Omental fat pad (tissue), 4 donors: ENCODE results near the gene ULK1. TPM values are rescaled to one million over a fixed set of nuclear protein-coding genes. Genes with fewer than 3 reads are reported as not detected.

Experiments
- ATAC-seq: fragments of 150-250 bp; one replicate; pipeline ENCODE4 v1.9.1; 2016; ENCODE audit warnings: mild to moderate bottlenecking, moderate library complexity; ENCODE audit not compliant: low FRiP score
- DNase-seq: peaks from one replicate; pipeline ENCODE4 v3.0.0-alpha.2; 2019; ENCODE audit warnings: low spot score
- CTCF ChIP-seq, 3 donors: fragments of 450-650 bp; IDR thresholded peaks; one replicate each; pipeline ENCODE4 v1.5.1; 2016 to 2017; ENCODE audit warnings: antibody characterized with exemption in 3 of 3, mild to moderate bottlenecking in 3 of 3, moderate library complexity in 2 of 3
- total RNA-seq, 4 donors: library from RNA; depleted of rRNA; stranded (reverse); fragments of >200 nt; gene quantifications; one replicate each; pipeline ENCODE4 v1.1.0, GENCODE V29; 2016

Gene ULK1
- total RNA-seq, 4 donors from 2014 or later, result 7.7 to 24.4 (median 9.4) TPM

- ATAC-seq (no peak), DNase-seq (no peak)
- TF ChIP-seq CTCF (IDR thresholded peaks at IDR 0.05), result no peak
Measured at GRCh38 chr12:131905630-131906091, 11.2 kb downstream of the ULK1 start.

- ATAC-seq (no peak), DNase-seq (no peak)
- TF ChIP-seq CTCF (IDR thresholded peaks at IDR 0.05), result no peak
Measured at GRCh38 chr12:131907379-131908091, 13.1 kb downstream of the ULK1 start.

- ATAC-seq (no peak), DNase-seq (no peak)
- TF ChIP-seq CTCF (IDR thresholded peaks at IDR 0.05), result no peak
Measured at GRCh38 chr12:131908092-131909080, 14.0 kb downstream of the ULK1 start.

- DNase-seq, result no peak
- ATAC-seq, result no peak
Measured at GRCh38 chr12:131909081-131909751, 14.8 kb downstream of the ULK1 start.

GRCh38 chr12:131909752-131910219, 15.4 kb downstream of the ULK1 start:
- DNase-seq (no peak), ATAC-seq (no peak)
- TF ChIP-seq CTCF (IDR thresholded peaks at IDR 0.05), result no peak

More at GRCh38 chr12:131909081-131909751, 14.8 kb downstream of the ULK1 start:
- no peak for TF ChIP-seq CTCF (IDR thresholded peaks at IDR 0.05)

GRCh38 chr12:131910302-131911027, 16.0 kb downstream of the ULK1 start:
- DNase-seq (no peak), ATAC-seq (no peak)
- no peak for TF ChIP-seq CTCF (IDR thresholded peaks at IDR 0.05)
